Kidney epithelial cell (primary cell): ENCODE results near the gene CDC34. TPM values are rescaled to one million over a fixed set of nuclear protein-coding genes. Genes with fewer than 3 reads are reported as not detected.

Source experiments
- DNase-seq: peaks from one replicate; pipeline ENCODE4 v3.0.0-alpha.2; 2010; ENCODE audit warnings: low read depth
- H3K27me3 ChIP-seq: 2 replicates; pipeline ENCODE4 v1.6.0; 2011; ENCODE audit warnings: low read length; ENCODE audit not compliant: control insufficient read depth, insufficient read depth
- H3K36me3 ChIP-seq: 2 replicates; pipeline ENCODE4 v1.5.1; 2011; ENCODE audit warnings: low read length; ENCODE audit not compliant: control insufficient read depth, insufficient read depth
- H3K4me3 ChIP-seq: 2 replicates; pipeline ENCODE4 v1.5.1; 2011; ENCODE audit warnings: low read depth, mild to moderate bottlenecking, control low read depth, low read length
- CTCF ChIP-seq: IDR thresholded peaks from 2 replicates; pipeline ENCODE4 v1.5.1; 2011; ENCODE audit warnings: mild to moderate bottlenecking, moderate library complexity, low read length, control low read depth, inconsistent platforms; ENCODE audit not compliant: insufficient read depth, poor library complexity, severe bottlenecking
- total RNA-seq: library from RNA; depleted of rRNA; stranded (reverse); fragments of >200 nt; gene quantifications from 2 replicates; pipeline ENCODE4 v1.2.3, GENCODE V29; 2015

CDC34 gene
- total RNA-seq, 1 donor from 2014 or later, result 194 TPM

GRCh38 chr19:588093-588740 is 56.7 kb downstream of the CDC34 start:
- H3K36me3 ChIP-seq, result no peaks in the 10 kb centered on the region
- peak; percentile 82 for TF ChIP-seq CTCF
- no peak overlapping the region for H3K4me3 ChIP-seq
- DNase-seq, result no peak
- H3K27me3 ChIP-seq, result peaks cover 47% of the 10 kb centered on the region

- no peak for DNase-seq
- H3K27me3 ChIP-seq, result peaks cover 51% of the 10 kb centered on the region
- H3K4me3 ChIP-seq, result no peak overlapping the region
These were observed 57.5 kb downstream of the CDC34 start for GRCh38 chr19:588741-589692.

GRCh38 chr19:589693-590395 is 58.3 kb downstream of the CDC34 start, which contains the start of gene HCN2:
HCN2 (plus strand) TSS chr19:589881; CDS start chr19:589946, 65 bp downstream.
- Histone ChIP-seq H3K4me3 (no peak within 1 kb of the TSS), H3K27me3 (peaks cover 58% of the 10 kb centered on the region), H3K36me3 (no peaks in the 10 kb centered on the region)
- no peak for TF ChIP-seq CTCF
- no peak for DNase-seq

More at GRCh38 chr19:588741-589692, 57.5 kb downstream of the CDC34 start:
- H3K36me3 ChIP-seq, result no peaks in the 10 kb centered on the region
- no peak for TF ChIP-seq CTCF

- H3K36me3 ChIP-seq, result no peaks in the 10 kb centered on the region
- no peak for TF ChIP-seq CTCF
- DNase-seq, result no peak
- peaks cover 60% of the 10 kb centered on the region for H3K27me3 ChIP-seq
- H3K4me3 ChIP-seq, result no peak overlapping the region
These were observed 58.8 kb downstream of the CDC34 start for GRCh38 chr19:590396-590745.

- no peaks in the 10 kb centered on the region for H3K36me3 ChIP-seq
- peaks cover 62% of the 10 kb centered on the region for H3K27me3 ChIP-seq
- DNase-seq, result no peak
- TF ChIP-seq CTCF, result no peak
- H3K4me3 ChIP-seq, result no peak overlapping the region
These were observed 59.2 kb downstream of the CDC34 start for GRCh38 chr19:590750-591098.
